Adrenal gland (tissue), 5 donors: ENCODE measurements around the gene CFTR.

Source experiments
- CTCF ChIP-seq, 6 experiments: fragments of 450-650 bp in 4 of 6; fragments of 200-600 bp in 2 of 6; sonication (generic) in 1 of 6; IDR thresholded peaks; 1 replicate in 5 of 6; 2 replicates in 1 of 6; pipeline versions ENCODE4 v1.5.1 to v1.8.0; 2016 to 2021; ENCODE audit warnings: antibody characterized with exemption in 6 of 6, mild to moderate bottlenecking in 2 of 6, moderate library complexity in 1 of 6
- POLR2A ChIP-seq, 2 donors: fragments of 450-650 bp; IDR thresholded peaks; one replicate each; pipeline ENCODE4 v1.6.1; 2017; ENCODE audit warnings: antibody characterized with exemption in 2 of 2, mild to moderate bottlenecking in 2 of 2, moderate library complexity in 1 of 2
- donor health status: DM: no; HTN: no; CAD: no.

- TF ChIP-seq CTCF (IDR thresholded peaks at IDR 0.05) (no peak), POLR2A (IDR thresholded peaks at IDR 0.05) (no peak)
Measured at GRCh38 chr7:117479225-117480054, at the start of gene CFTR.
